T-helper 2 cell treated with Interferon-gamma antibody and Interleukin-4, amounts not matched to agents 5 μg/mL and 100 μg/mL, for 36 hours (primary cell): Measurements from ENCODE around the gene CSRNP3.

ENCODE experiments used
- DNase-seq: peaks from one replicate; pipeline ENCODE4 v3.0.0; 2021; ENCODE audit warnings: low spot score
- H3K27ac Mint-ChIP-seq: one replicate; pipeline ENCODE4 v1.8.0; 2021; ENCODE audit warnings: mild to moderate bottlenecking, mixed read lengths
- H3K27me3 Mint-ChIP-seq: one replicate; pipeline ENCODE4 v1.8.0; 2021; ENCODE audit warnings: low read depth, mixed read lengths
- H3K36me3 Mint-ChIP-seq: one replicate; pipeline ENCODE4 v1.8.0; 2021; ENCODE audit warnings: low read depth, mixed read lengths
- H3K4me1 Mint-ChIP-seq: one replicate; pipeline ENCODE4 v1.8.0; 2021; ENCODE audit warnings: low read depth, mixed read lengths
- H3K4me3 Mint-ChIP-seq: one replicate; pipeline ENCODE4 v1.8.0; 2022; ENCODE audit warnings: mild to moderate bottlenecking, moderate library complexity, mixed read lengths
- H3K9me3 Mint-ChIP-seq: one replicate; pipeline ENCODE4 v1.8.0; 2021; ENCODE audit warnings: mixed read lengths

Gene CSRNP3

DNA sequence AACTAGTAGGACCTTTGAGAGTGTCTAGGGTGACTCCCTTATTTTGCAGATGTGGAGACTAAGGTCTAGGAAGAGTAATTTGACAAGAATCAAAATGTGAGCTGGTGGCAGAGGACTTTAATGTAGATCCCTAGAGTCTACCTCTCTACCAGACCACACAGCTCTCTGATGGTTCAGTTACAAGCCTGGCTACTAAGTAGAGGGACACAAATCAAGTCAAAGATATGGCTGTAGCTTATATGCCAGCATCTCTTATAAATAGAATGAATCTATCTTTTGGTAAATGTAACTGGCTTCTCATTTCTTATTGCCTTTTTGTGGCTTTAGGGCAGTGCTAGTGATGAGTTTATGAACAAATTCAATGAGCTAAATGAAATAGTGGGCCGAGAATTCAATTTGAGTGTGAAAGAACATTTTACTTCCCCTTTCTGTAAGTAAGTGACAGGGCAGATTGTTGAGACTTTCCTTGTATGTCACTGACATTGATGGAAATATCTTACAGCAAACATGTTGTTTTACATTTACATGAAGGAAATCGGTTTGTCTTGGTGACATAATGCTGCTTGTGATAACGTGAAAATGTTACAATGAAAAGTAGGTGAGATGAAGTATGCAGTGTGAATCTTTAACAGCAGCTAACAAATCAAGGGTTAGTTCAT lies 28.3 kb downstream of the CSRNP3 start:
- DNase-seq, result no peak
- Mint-ChIP-seq H3K27me3 (no peaks in the 10 kb centered on the region), H3K27ac (no peak overlapping the region), H3K4me3 (no peak overlapping the region), H3K9me3 (no peaks in the 10 kb centered on the region), H3K4me1 (no peaks in the 10 kb centered on the region), H3K36me3 (no peaks in the 10 kb centered on the region)

DNA sequence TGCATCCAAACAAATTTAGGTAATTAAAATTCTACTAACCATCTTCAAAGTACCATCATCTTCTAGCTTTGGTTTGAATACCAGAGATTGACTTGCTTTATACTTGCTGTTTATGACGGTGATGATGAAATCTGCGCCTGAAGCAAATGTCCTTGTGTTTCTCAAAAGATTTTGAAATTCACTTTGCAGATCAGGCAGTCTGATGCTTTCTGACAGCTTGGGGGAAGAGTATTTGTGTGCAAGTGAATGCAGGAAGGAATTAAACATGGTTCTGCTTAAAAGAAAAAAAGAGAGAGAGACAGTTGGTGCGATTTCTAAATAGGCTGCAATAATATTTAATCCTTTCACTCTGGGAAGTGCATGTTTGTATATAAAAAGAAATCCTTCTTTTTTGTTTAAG lies 29.6 kb downstream of the CSRNP3 start:
- Mint-ChIP-seq H3K36me3 (no peaks in the 10 kb centered on the region), H3K27ac (no peak overlapping the region), H3K27me3 (no peaks in the 10 kb centered on the region), H3K4me3 (no peak overlapping the region), H3K4me1 (no peaks in the 10 kb centered on the region), H3K9me3 (no peaks in the 10 kb centered on the region)
- DNase-seq, result no peak

DNA sequence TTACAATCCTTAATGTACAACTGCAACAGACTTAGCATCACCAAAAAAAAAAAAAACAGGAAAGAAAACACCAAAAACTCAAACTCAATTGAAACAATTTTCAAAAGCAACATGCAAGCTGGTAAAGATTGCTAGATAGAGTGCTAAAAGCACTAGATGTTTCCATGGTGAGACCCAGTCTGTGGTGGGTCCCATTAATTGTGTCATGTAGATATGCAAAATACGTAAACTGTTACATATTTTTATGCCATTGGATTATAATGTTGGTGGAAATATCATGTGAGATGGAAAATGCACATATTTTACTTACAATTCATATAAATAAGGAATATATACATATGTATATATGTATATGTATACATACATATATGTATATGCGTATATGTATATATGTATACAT lies 30.5 kb downstream of the CSRNP3 start:
- Mint-ChIP-seq H3K9me3 (no peaks in the 10 kb centered on the region), H3K36me3 (no peaks in the 10 kb centered on the region), H3K27ac (no peak overlapping the region), H3K4me1 (no peaks in the 10 kb centered on the region), H3K27me3 (no peaks in the 10 kb centered on the region), H3K4me3 (no peak overlapping the region)
- DNase-seq, result no peak

DNA sequence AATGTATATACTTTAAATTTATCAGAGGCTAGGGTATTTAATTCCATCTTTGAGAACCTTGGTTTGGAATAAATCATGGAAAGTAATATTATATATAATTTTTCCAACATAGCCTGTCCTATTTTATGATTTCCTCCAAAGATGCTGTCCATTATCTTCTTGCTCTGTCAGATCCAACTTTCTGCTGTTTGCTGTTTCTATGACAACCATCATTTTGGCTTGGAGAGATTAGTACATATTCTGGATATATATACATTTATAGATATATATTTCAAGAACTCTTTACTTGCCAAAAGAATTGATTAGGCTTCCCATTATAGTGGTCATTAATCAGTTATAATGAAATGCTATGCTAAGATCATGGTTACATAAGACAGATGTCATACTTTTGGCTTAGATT lies 31.3 kb downstream of the CSRNP3 start:
- Mint-ChIP-seq H3K9me3 (no peaks in the 10 kb centered on the region), H3K4me1 (no peaks in the 10 kb centered on the region), H3K4me3 (no peak overlapping the region), H3K36me3 (no peaks in the 10 kb centered on the region), H3K27me3 (no peaks in the 10 kb centered on the region), H3K27ac (no peak overlapping the region)
- no peak for DNase-seq

DNA sequence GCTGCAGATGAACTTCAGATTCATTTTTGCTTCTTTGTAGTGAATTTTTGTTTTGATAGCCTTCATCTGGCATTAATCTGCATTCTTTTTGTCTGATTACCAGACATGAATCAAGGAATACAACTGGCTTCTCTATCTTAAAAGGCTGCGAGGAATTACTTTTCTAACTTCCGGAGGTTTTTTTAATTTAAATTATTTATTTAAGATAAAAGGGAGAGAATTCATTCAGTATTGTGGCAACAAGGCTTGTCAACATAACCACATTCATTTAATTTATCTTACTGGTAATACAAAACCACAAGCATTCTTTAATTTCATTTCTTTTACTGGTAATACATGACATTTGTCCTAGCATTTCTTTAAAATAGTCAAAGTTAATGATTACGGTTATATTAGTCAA lies 36.0 kb downstream of the CSRNP3 start:
- H3K4me3 Mint-ChIP-seq, result no peak overlapping the region
- H3K4me1 Mint-ChIP-seq, result no peaks in the 10 kb centered on the region
- H3K36me3 Mint-ChIP-seq, result no peaks in the 10 kb centered on the region
- no peak overlapping the region for H3K27ac Mint-ChIP-seq
- DNase-seq, result no peak
- H3K27me3 Mint-ChIP-seq, result no peaks in the 10 kb centered on the region
- no peaks in the 10 kb centered on the region for H3K9me3 Mint-ChIP-seq

DNA sequence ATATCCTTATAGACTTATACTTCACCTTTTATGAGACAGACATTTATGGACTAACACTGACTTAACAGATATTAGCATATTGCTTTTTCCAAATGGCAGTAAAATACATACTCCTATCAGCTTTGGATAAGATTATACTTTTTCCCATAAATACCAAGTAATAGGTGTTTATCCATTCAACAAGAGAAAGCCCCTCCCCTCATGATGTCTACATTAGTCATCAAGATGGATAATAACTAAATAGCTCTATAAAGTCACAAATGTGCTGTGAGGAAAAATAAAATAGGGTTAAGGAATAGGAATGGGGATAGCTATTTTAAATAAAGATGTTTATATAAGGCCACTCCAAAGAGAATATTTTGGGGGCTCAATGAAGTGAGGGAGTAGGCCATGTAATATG lies 39.4 kb downstream of the CSRNP3 start:
- H3K27ac Mint-ChIP-seq, result no peak overlapping the region
- no peak overlapping the region for H3K4me3 Mint-ChIP-seq
- H3K4me1 Mint-ChIP-seq, result no peaks in the 10 kb centered on the region
- no peaks in the 10 kb centered on the region for H3K9me3 Mint-ChIP-seq
- no peaks in the 10 kb centered on the region for H3K27me3 Mint-ChIP-seq
- H3K36me3 Mint-ChIP-seq, result no peaks in the 10 kb centered on the region
- no peak for DNase-seq

DNA sequence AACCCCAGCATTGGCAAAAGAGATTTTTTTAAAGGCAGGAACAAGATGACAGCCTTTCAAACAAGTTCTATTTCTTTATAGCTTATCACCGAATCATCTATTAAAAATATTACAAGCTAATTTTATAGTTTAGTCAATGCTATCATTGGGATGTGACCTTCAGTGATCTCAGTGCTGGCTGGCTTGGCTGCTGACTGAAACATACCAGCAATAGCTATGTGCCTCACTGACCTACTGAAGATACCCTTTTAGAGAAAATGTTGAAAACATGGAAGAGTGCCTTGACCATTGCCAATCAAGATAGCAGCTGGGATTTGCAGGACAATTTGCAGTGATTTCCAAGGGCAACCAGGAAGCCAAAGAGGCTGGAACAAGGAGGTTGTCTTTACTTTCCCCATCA lies 44.0 kb downstream of the CSRNP3 start:
- Mint-ChIP-seq H3K9me3 (no peaks in the 10 kb centered on the region), H3K4me1 (no peaks in the 10 kb centered on the region), H3K27ac (no peak overlapping the region), H3K36me3 (no peaks in the 10 kb centered on the region), H3K27me3 (no peaks in the 10 kb centered on the region), H3K4me3 (no peak overlapping the region)
- no peak for DNase-seq

DNA sequence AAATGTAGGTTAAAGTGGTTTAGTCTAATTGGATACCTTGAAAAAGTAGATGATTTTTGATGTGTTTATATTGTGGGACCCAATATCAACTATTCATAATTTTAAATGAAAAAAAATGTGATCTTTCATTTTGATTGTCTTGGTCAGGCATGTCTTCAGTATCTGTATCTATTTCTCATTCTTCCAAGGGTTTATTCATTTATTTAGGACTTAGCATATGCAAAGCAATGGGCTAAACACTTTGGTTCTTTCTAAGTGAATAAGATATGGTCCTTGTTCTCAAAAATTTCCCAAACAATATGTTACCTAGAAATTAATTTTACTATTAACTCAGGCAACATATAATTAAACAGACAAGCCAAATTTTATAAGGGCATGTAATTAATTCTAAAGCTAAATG lies 49.1 kb downstream of the CSRNP3 start:
- Mint-ChIP-seq H3K9me3 (no peaks in the 10 kb centered on the region), H3K36me3 (no peaks in the 10 kb centered on the region), H3K4me1 (no peaks in the 10 kb centered on the region), H3K4me3 (no peak overlapping the region), H3K27me3 (no peaks in the 10 kb centered on the region), H3K27ac (no peak overlapping the region)
- no peak for DNase-seq

DNA sequence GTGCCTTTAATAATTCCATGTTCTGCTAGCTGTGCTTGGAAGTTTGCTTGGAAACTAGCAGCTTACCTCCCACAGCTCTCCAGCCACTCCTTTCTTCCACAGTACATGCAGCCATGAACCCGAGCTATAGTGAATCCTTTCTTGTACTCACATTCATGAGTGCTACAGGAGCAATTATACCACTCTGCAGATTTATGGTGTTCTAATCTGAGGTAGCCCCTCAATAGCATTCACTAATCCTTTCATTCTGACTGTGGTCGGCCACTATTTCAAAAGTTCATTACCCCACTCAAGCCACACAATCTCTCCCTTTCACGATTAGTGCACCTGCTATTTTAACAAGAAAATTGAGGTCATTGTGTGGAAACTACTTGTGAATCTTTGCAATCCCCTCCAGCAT lies 53.2 kb downstream of the CSRNP3 start:
- Mint-ChIP-seq H3K27me3 (no peaks in the 10 kb centered on the region), H3K9me3 (no peaks in the 10 kb centered on the region), H3K36me3 (no peaks in the 10 kb centered on the region), H3K4me1 (no peaks in the 10 kb centered on the region), H3K4me3 (no peak overlapping the region), H3K27ac (no peak overlapping the region)
- no peak for DNase-seq

DNA sequence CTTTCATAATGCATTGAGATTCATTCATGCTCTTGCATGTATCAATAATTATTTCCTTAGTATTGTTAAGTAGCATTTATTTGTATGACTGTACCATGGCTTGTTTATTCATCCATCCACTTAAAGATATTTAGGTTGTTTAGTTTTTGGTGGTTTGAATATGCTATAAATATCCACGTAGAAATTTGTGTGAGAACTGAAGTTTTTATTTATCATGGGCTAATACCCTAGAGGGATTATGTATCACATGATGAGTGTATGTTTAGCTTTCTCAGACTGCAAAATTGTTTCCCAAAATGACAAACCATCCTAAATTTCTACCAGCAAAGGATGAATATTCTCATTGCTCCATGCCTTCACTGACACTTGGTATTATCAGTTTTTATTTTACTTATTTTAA lies 55.2 kb downstream of the CSRNP3 start:
- no peak for DNase-seq
- no peaks in the 10 kb centered on the region for H3K36me3 Mint-ChIP-seq
- H3K4me1 Mint-ChIP-seq, result no peaks in the 10 kb centered on the region
- no peak overlapping the region for H3K4me3 Mint-ChIP-seq
- H3K9me3 Mint-ChIP-seq, result no peaks in the 10 kb centered on the region
- no peaks in the 10 kb centered on the region for H3K27me3 Mint-ChIP-seq
- H3K27ac Mint-ChIP-seq, result no peak overlapping the region

DNA sequence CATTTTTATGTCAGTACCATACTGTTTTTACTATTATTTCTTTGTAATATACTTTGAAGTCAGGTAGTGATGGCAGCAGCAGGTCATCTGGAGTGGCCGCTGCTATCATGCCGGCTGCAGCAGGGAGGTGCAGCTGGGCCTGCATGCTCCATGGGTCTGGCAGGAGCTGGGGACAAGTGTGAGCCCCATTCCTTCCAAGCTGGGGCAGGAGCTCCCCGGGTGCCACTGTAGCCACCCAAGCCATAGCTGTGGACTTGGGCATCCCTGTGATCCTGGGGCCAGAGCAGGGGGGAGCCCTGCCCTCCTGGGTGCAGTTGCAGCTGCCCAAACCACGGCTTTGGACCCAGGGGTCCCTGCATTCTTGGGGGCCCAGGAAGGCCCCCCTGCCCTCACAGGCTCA lies 59.2 kb downstream of the CSRNP3 start:
- DNase-seq, result no peak
- H3K36me3 Mint-ChIP-seq, result no peaks in the 10 kb centered on the region
- no peak overlapping the region for H3K27ac Mint-ChIP-seq
- H3K4me1 Mint-ChIP-seq, result no peaks in the 10 kb centered on the region
- no peaks in the 10 kb centered on the region for H3K27me3 Mint-ChIP-seq
- no peaks in the 10 kb centered on the region for H3K9me3 Mint-ChIP-seq
- H3K4me3 Mint-ChIP-seq, result no peak overlapping the region

DNA sequence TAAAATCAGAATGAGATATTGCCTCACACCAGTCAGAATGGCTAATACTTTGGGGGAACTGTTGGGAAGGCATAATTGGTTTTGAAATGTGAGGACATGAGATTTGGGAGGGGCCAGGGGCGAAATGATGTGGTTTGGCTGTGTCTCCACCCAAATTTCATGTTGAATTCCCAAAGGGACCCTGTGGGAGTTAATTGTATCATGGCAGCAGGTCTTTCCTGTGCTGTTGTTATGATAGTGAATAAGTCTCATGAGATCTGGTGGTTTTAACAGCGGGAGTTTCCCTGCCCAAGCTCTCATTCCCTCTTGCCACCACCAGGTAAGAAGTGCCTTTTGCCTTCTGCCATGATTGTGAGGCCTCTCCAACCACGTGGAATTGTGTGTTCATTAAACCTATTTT lies 59.6 kb downstream of the CSRNP3 start:
- DNase-seq, result no peak
- H3K4me1 Mint-ChIP-seq, result no peaks in the 10 kb centered on the region
- H3K36me3 Mint-ChIP-seq, result no peaks in the 10 kb centered on the region
- H3K27me3 Mint-ChIP-seq, result no peaks in the 10 kb centered on the region
- H3K9me3 Mint-ChIP-seq, result no peaks in the 10 kb centered on the region
- H3K4me3 Mint-ChIP-seq, result no peak overlapping the region
- no peak overlapping the region for H3K27ac Mint-ChIP-seq

DNA sequence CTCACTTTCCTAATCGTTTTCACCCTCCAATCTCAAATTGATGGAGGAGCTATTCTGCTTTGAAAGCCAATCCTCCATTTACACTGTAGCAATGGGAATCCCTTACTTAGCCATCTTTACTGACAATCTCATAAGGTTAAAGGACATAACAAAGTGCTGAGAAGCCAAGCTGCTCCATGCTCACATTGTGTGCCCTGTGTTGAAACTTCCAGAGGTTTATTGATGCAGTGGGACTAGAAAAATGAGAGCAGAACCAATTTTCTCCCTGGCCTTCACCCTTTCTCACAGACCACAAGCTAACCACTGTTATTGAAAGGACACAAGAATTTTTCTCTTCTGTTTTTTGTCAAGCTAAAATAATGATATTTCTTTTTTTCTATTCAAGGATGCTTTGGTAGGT lies 63.8 kb downstream of the CSRNP3 start:
- no peak for DNase-seq

DNA sequence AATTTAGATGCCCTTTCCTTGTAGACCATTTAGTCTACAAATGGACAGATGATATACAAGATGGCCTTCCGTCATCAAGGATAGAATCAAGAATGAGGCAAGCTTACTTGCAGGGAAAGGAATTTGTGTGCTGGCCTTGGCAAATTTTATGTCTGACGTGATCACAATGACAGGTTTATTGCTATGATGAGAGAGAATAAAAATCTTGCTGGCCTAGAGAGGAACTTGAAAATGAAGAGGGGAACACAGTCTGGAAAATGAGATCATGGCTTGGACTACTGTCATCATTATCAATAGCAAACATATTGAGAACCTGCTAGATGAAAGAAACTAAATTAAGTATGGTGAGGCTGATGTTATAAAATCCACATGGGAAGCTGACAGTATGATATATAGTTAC lies 66.0 kb downstream of the CSRNP3 start:
- Mint-ChIP-seq H3K9me3 (no peaks in the 10 kb centered on the region), H3K4me1 (no peaks in the 10 kb centered on the region), H3K4me3 (no peak overlapping the region), H3K36me3 (no peaks in the 10 kb centered on the region), H3K27me3 (no peaks in the 10 kb centered on the region), H3K27ac (no peak overlapping the region)
- no peak for DNase-seq

More for the DNA sequence above, 63.8 kb downstream of the CSRNP3 start:
- no peaks in the 10 kb centered on the region for H3K4me1 Mint-ChIP-seq
- H3K4me3 Mint-ChIP-seq, result no peak overlapping the region
- no peak overlapping the region for H3K27ac Mint-ChIP-seq
- H3K36me3 Mint-ChIP-seq, result no peaks in the 10 kb centered on the region
- no peaks in the 10 kb centered on the region for H3K9me3 Mint-ChIP-seq
- no peaks in the 10 kb centered on the region for H3K27me3 Mint-ChIP-seq

DNA sequence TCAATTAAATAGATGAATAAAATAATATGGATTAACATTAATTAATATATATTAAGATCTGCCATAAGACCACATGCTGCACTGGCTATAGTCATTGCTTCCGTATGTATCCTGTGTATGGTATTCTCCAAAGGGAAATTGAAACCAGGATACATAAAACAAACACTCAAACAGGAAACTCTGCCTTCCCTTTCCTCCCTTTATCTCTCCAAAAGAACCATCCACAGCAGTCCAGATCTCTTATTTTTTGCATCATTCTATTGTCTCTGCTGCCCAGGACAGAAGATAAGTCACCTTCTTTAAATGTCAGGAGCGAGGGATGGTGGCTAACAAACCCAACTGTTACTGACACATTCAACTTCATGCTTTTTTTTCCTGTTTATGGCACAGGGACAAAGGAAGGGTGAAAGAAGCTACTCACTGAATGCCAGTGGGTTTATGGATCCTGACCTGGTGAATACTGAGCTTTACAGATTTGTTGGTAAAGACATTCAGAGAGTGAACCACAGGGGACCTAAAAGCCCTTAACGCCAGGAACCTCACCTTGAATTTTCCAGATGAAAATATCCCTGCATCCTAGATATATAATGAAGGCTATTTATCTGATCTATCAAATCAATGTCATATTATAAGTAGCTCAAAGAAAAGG lies 67.5 kb downstream of the CSRNP3 start:
- no peak for DNase-seq
- Mint-ChIP-seq H3K9me3 (no peaks in the 10 kb centered on the region), H3K27ac (no peak overlapping the region), H3K4me3 (no peak overlapping the region), H3K36me3 (no peaks in the 10 kb centered on the region), H3K4me1 (no peaks in the 10 kb centered on the region), H3K27me3 (no peaks in the 10 kb centered on the region)
